NB4 (cell line): Measurements from ENCODE around the gene ZP1.

ENCODE experiments used
- CTCF ChIP-seq: IDR thresholded peaks from one replicate; pipeline ENCODE4 v1.5.1; 2012; ENCODE audit warnings: low read depth, low read length
- MAX ChIP-seq: IDR thresholded peaks from 2 replicates; pipeline ENCODE4 v1.6.1; 2011; ENCODE audit warnings: low read depth, low read length
- MYC ChIP-seq: IDR thresholded peaks from 2 replicates; pipeline ENCODE4 v1.6.1; 2011; ENCODE audit warnings: low read depth, low read length
- POLR2A ChIP-seq: IDR thresholded peaks from 2 replicates; pipeline ENCODE4 v1.6.1; 2011; ENCODE audit warnings: mild to moderate bottlenecking; ENCODE audit not compliant: insufficient read length; ENCODE audit errors: extremely low read depth

DNA sequence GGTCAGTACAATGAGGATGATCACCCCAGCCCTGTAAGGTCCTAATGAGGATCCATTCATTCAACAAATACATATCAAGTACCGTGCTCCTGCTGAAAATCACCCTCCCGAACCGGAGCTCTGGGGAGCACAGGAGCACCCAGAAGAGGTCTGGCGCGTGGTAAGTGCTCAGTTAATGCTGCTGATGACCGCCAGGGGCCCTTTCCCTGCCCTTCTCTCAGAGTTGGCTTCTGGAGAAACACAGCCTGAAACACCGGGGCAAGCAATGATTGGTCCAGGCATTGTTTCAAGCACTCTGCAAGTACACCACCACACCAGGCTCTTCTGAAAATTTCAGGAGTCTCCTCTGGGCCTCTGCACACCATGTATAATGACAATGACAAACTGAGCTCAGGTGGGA, 29.2 kb upstream of the ZP1 start:
- TF ChIP-seq CTCF = no peak
- TF ChIP-seq POLR2A = no peak
- TF ChIP-seq MAX = no peak
- no peak for TF ChIP-seq MYC
